PC-9 (cell line): ENCODE measurements around the gene ORM2. TPM values are rescaled to one million over a fixed set of nuclear protein-coding genes. Genes with fewer than 3 reads are reported as not detected.

Experiments used
- BruUV-seq: library from RNA; stranded (reverse); fragments of 400-500 nt; replicated peaks from 2 replicates; lab custom pipeline; 2021; lab: Mats Ljungman, UMichigan
- CTCF ChIA-PET: fragments of 300-600 bp; sonication (Branson Sonifier 250); formaldehyde crosslinking; loops from one replicate; lab custom pipeline; 2022; ENCODE audit warnings: antibody characterized with exemption; lab: Charles Lee
- POLR2A ChIA-PET: fragments of 300-600 bp; sonication (Branson Sonifier 250); formaldehyde crosslinking; loops from one replicate; lab custom pipeline; 2022; ENCODE audit warnings: antibody characterized with exemption; ENCODE audit not compliant: unreplicated experiment; lab: Charles Lee
- DNase-seq, 2 experiments: peaks; one replicate each; pipeline versions ENCODE4 v3.0.0 to v3.0.0-alpha.2; 2015 to 2022; ENCODE audit warnings: mixed read lengths in 1 of 2
- H2AFZ ChIP-seq: fragments of 200-600 bp; sonication (generic); 2 replicates; pipeline ENCODE4 v1.8.1; 2017; ENCODE audit warnings: antibody characterized with exemption
- H3F3A ChIP-seq: fragments of 200-600 bp; sonication (generic); 2 replicates; pipeline ENCODE4 v1.8.1; 2017; ENCODE audit warnings: antibody characterized with exemption, mild to moderate bottlenecking, low read depth; ENCODE audit not compliant: insufficient read depth
- H3K27ac ChIP-seq: fragments of 200-600 bp; sonication (generic); 2 replicates; pipeline ENCODE4 v1.6.1; 2016; ENCODE audit warnings: mixed run types
- H3K27me3 ChIP-seq: fragments of 200-600 bp; sonication (generic); 2 replicates; pipeline ENCODE4 v1.6.1; 2016; ENCODE audit warnings: low read depth, mixed run types; ENCODE audit not compliant: insufficient read depth
- H3K36me3 ChIP-seq: fragments of 200-600 bp; sonication (generic); 2 replicates; pipeline ENCODE4 v1.6.1; 2016; ENCODE audit warnings: low read depth, mixed run types
- H3K4me1 ChIP-seq: fragments of 200-600 bp; sonication (generic); replicated peaks from 2 replicates; pipeline ENCODE4 v1.6.1; 2016; ENCODE audit warnings: mixed run types; ENCODE audit not compliant: insufficient read depth
- H3K4me2 ChIP-seq: fragments of 200-600 bp; sonication (generic); 2 replicates; pipeline ENCODE4 v1.6.1; 2017; ENCODE audit warnings: mixed run types
- H3K4me3 ChIP-seq: fragments of 200-600 bp; sonication (generic); 2 replicates; pipeline ENCODE4 v1.6.1; 2016; ENCODE audit warnings: mixed run types
- H3K79me2 ChIP-seq: fragments of 200-600 bp; sonication (generic); 2 replicates; pipeline ENCODE4 v1.6.1; 2017; ENCODE audit warnings: low read depth, mixed run types
- H3K9me2 ChIP-seq: fragments of 200-600 bp; sonication (generic); 2 replicates; pipeline ENCODE4 v1.8.1; 2017; ENCODE audit warnings: mild to moderate bottlenecking; ENCODE audit not compliant: insufficient read depth
- H3K9me3 ChIP-seq: fragments of 200-600 bp; sonication (generic); 2 replicates; pipeline ENCODE4 v1.8.1; 2016; ENCODE audit warnings: low read depth; ENCODE audit not compliant: insufficient read depth
- H4K20me1 ChIP-seq: fragments of 200-600 bp; sonication (generic); 2 replicates; pipeline ENCODE4 v1.8.1; 2017; ENCODE audit not compliant: insufficient read depth
- CTCF ChIP-seq: fragments of 200-600 bp; sonication (generic); conservative IDR thresholded peaks from 2 replicates; pipeline ENCODE4 v1.6.1; 2017; ENCODE audit warnings: mixed run types, antibody characterized with exemption, mild to moderate bottlenecking, moderate library complexity
- EZH2 ChIP-seq: fragments of 200-600 bp; sonication (generic); IDR thresholded peaks from 2 replicates; pipeline ENCODE4 v1.8.0; 2017; ENCODE audit warnings: antibody characterized with exemption, low read depth
- intact Hi-C: fragments of 100-400 bp; cut with micrococcal nuclease; formaldehyde crosslinking; loops from one replicate; pipeline ENCODE4 v1.10.0; 2022; ENCODE audit not compliant: unreplicated experiment
- total RNA-seq: library from RNA; stranded (reverse); gene quantifications from 2 replicates; pipeline ENCODE4 v1.2.3, GENCODE V29; 2021

ORM2 gene
- total RNA-seq, 1 experiment from 2014 or later = not detected

- Histone ChIP-seq H4K20me1 (no peaks in the 10 kb centered on the region), H2AFZ (no peak overlapping the region), H3K4me2 (no peak overlapping the region), H3K79me2 (no peaks in the 10 kb centered on the region), H3K27me3 (peaks cover 14% of the 10 kb centered on the region), H3K9me2 (no peaks in the 10 kb centered on the region), H3K9me3 (peaks cover 3% of the 10 kb centered on the region; the same call in 1 of the 2 replicates), H3K4me1 (no peaks in the 10 kb centered on the region), H3F3A (no peaks in the 10 kb centered on the region), H3K36me3 (no peaks in the 10 kb centered on the region), H3K27ac (no peak overlapping the region), H3K4me3 (no peak overlapping the region)
- no TSS peak for BruUV-seq
- intact Hi-C loops = no loop called here
- TF ChIP-seq EZH2 (no peak), CTCF (no peak)
- POLR2A ChIA-PET = no interaction called here
- DNase-seq = no peak
- CTCF ChIA-PET = interaction anchor here (0.6 kb wide), 1 partner anchor 134 kb away, joined by 6 read pairs; no protein-coding TSS in a partner anchor
Measured at GRCh38 chr9:114294664-114295063, 35.0 kb upstream of the ORM2 start.

- no TSS peak for BruUV-seq
- no peaks in the 10 kb centered on the region for H4K20me1 ChIP-seq
- peaks cover 14% of the 10 kb centered on the region for H3K27me3 ChIP-seq
- ChIA-PET POLR2A (no interaction called here), CTCF (no interaction called here)
- no peak for DNase-seq
- no peak overlapping the region for H3K4me3 ChIP-seq
- no peak overlapping the region for H3K27ac ChIP-seq
- intact Hi-C loops = no loop called here
- no peaks in the 10 kb centered on the region for H3F3A ChIP-seq
- no peak overlapping the region for H2AFZ ChIP-seq
- TF ChIP-seq CTCF = no peak
- TF ChIP-seq EZH2 = no peak
- no peaks in the 10 kb centered on the region for H3K36me3 ChIP-seq
- H3K9me3 ChIP-seq = peaks cover 3% of the 10 kb centered on the region; the same call in 1 of the 2 replicates
- no peaks in the 10 kb centered on the region for H3K9me2 ChIP-seq
- H3K4me2 ChIP-seq = no peak overlapping the region
- H3K79me2 ChIP-seq = no peaks in the 10 kb centered on the region
- H3K4me1 ChIP-seq = no peaks in the 10 kb centered on the region
Measured at GRCh38 chr9:114296338-114296737, 33.3 kb upstream of the ORM2 start.

- POLR2A ChIA-PET = no interaction called here
Measured at GRCh38 chr9:114299286-114300152, 30.1 kb upstream of the ORM2 start.

More at GRCh38 chr9:114299286-114300152, 30.1 kb upstream of the ORM2 start:
- H3K27ac ChIP-seq = no peak overlapping the region
- H2AFZ ChIP-seq = no peak overlapping the region
- H3K79me2 ChIP-seq = no peaks in the 10 kb centered on the region
- CTCF ChIA-PET = interaction anchor here (1.3 kb wide), 1 partner anchor 8 kb away, joined by 3 read pairs; no protein-coding TSS in a partner anchor
- no TSS peak for BruUV-seq
- peaks cover 11% of the 10 kb centered on the region for H3K27me3 ChIP-seq
- no peaks in the 10 kb centered on the region for H3K36me3 ChIP-seq
- H3K4me1 ChIP-seq = no peaks in the 10 kb centered on the region
- DNase-seq = no peak
- H3K4me2 ChIP-seq = no peak overlapping the region
- no peaks in the 10 kb centered on the region for H3F3A ChIP-seq
- H4K20me1 ChIP-seq = no peaks in the 10 kb centered on the region
- TF ChIP-seq EZH2 (no peak), CTCF (no peak)
- H3K4me3 ChIP-seq = no peak overlapping the region
- intact Hi-C loops = no loop called here
- peaks cover 3% of the 10 kb centered on the region; the same call in 1 of the 2 replicates for H3K9me3 ChIP-seq
- no peaks in the 10 kb centered on the region for H3K9me2 ChIP-seq
